DND-41 (cell line): Measurements from ENCODE around the gene SSTR3.

ENCODE experiments used
- CTCF ChIP-seq: IDR thresholded peaks from 2 replicates; pipeline ENCODE4 v1.5.1; 2012; ENCODE audit warnings: borderline replicate concordance, low read length, moderate library complexity, mild to moderate bottlenecking; ENCODE audit not compliant: poor library complexity, severe bottlenecking; ENCODE audit errors: extremely low read depth
- EZH2 ChIP-seq: IDR thresholded peaks from 3 replicates; pipeline ENCODE4 v1.6.1; 2012; ENCODE audit warnings: borderline replicate concordance, low read depth, mild to moderate bottlenecking, moderate library complexity, low read length, inconsistent platforms; ENCODE audit not compliant: severe bottlenecking

- no peak for TF ChIP-seq EZH2
- TF ChIP-seq CTCF: no peak
These were observed 457 bp downstream of the SSTR3 start for GRCh38 chr22:37211866-37212173.
